Ectodermal cell (in vitro differentiated cells): ENCODE measurements around the gene ZFAND3.
"Not testable (repeated sequence)": the region's sequence is repeated elsewhere in the genome, so short reads cannot be mapped to it uniquely, and the experiment has no call there.

Experiments
- H3K27ac ChIP-seq: 2 replicates; pipeline ENCODE4 v1.7.0; 2013; ENCODE audit warnings: mild to moderate bottlenecking, low read depth, low read length; ENCODE audit not compliant: insufficient read depth, poor library complexity, severe bottlenecking
- H3K27me3 ChIP-seq: 2 replicates; pipeline ENCODE4 v1.7.0; 2013; ENCODE audit warnings: mild to moderate bottlenecking, low read length; ENCODE audit not compliant: insufficient read depth, control insufficient read depth, poor library complexity, severe bottlenecking
- H3K36me3 ChIP-seq: one replicate; pipeline ENCODE4 v1.7.0; 2013; ENCODE audit warnings: low read length; ENCODE audit not compliant: control insufficient read depth, insufficient read depth
- H3K4me1 ChIP-seq: one replicate; pipeline ENCODE4 v1.7.0; 2013; ENCODE audit warnings: low read length; ENCODE audit not compliant: control insufficient read depth, insufficient read depth
- H3K4me3 ChIP-seq: 2 replicates; pipeline ENCODE4 v1.7.0; 2013; ENCODE audit warnings: low read depth, low read length, control low read depth; ENCODE audit not compliant: insufficient read depth
- H3K9me3 ChIP-seq: 2 replicates; pipeline ENCODE4 v1.7.0; 2013; ENCODE audit warnings: mild to moderate bottlenecking, low read length, moderate library complexity; ENCODE audit not compliant: control insufficient read depth
- WGBS, 2 experiments: methylation state at CpG; one replicate each; pipeline ENCODE4 v1.1.7; 2013; ENCODE audit warnings: missing lambda C conversion rate in 2 of 2; 5-methylcytosine and 5-hydroxymethylcytosine counted together

Gene ZFAND3

DNA sequence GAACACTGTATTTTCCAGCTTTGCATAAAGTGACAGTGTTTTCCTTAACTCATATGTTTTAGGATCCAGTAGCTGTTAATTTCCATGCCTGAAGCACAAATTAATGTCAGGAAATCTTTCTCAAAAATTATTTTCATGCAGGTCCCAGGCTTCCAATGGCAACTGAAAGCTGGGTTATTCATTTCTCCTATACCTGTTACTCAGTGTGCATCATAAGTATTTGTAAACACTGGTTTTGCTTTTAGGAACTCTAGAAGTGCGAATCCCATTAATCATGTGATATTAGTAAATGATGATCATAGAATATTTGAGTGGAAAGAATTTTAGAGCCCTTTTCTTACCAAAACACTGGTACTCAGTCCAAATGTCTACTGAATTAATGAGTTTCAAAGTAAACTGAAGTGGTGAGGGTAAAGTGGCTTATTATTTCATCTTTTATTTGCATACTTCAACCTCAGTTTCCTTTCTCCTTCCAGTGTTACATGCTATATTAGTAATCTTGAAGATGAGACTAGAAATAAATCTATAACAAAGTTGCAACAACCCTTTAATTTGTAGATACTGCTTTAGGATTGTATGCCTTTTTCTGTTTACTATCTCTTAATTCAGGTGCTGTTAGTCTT, 124.0 kb downstream of the ZFAND3 start:
- Histone ChIP-seq H3K36me3 (no peaks in the 10 kb centered on the region), H3K4me1 (no peaks in the 10 kb centered on the region), H3K27ac (no peak overlapping the region), H3K4me3 (no peak overlapping the region), H3K9me3 (no peaks in the 10 kb centered on the region), H3K27me3 (no peaks in the 10 kb centered on the region)
- WGBS, 2 experiments = 100% methylated on average over 1 of the region's 1 CpG

DNA sequence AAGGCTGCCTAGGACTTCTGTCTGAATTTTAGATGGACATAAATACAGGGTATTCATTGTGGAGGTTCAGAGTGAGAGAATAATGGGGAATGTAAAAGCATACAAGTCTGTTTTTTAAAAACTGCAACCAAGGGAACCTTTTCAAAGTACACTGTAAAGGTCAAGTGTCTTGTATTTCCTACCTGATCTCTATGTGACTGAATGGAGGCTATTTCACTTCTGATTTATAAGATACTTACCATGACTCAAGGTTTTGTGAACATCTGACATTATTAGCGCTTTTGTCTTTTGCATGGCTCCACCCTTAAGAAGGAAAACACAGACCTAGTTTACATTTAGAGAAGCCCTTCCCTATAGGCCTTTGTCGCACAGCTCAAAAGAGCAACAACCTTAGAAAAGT, 126.5 kb downstream of the ZFAND3 start:
- no peaks in the 10 kb centered on the region for H3K9me3 ChIP-seq
- H3K4me1 ChIP-seq = no peaks in the 10 kb centered on the region
- no peak overlapping the region for H3K27ac ChIP-seq
- 87 to 88% methylated on average over 2 of the region's 2 CpGs for WGBS, 2 experiments
- H3K36me3 ChIP-seq = no peaks in the 10 kb centered on the region
- H3K4me3 ChIP-seq = no peak overlapping the region
- no peaks in the 10 kb centered on the region for H3K27me3 ChIP-seq

DNA sequence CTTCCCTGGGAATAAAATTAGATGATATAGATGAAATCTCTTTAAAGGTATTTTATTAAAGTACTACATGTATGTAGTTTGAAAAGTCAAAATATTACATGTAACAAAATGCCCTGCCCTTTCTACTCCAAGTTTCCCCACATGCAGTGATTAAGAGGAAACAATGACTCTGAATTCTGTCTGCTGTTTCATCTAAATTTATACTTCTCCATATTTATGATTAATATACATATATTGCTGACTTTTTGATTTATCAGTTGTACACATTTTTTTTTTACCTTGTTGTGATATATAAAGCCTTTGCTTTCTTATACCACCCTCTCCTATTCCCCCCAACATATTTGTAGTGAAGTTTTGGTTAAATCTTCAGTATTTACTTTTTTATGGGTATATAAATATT, 127.9 kb downstream of the ZFAND3 start:
- Histone ChIP-seq H3K9me3 (no peaks in the 10 kb centered on the region), H3K27ac (no peak overlapping the region), H3K4me1 (no peaks in the 10 kb centered on the region), H3K4me3 (no peak overlapping the region), H3K36me3 (no peaks in the 10 kb centered on the region), H3K27me3 (no peaks in the 10 kb centered on the region)

DNA sequence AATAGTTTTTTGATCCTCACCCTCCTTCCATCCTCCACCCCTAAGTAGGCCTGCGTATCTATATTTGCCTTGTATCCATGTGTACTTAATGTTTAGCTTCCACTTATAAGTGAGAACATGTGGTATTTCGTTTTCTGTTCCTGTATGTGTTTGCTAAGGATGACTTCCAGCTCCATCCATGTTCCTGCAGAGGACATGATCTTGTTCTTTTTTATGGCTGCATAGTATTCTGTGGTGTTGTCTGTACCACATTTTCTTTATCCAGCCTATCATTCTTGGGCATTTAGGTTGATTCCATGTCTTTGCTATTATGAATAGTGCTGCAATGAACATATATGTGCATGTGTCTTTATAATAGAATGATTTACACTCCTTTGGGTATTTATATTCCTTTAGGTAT, 129.1 kb downstream of the ZFAND3 start:
- not testable (repeated sequence) for H3K27ac ChIP-seq

DNA sequence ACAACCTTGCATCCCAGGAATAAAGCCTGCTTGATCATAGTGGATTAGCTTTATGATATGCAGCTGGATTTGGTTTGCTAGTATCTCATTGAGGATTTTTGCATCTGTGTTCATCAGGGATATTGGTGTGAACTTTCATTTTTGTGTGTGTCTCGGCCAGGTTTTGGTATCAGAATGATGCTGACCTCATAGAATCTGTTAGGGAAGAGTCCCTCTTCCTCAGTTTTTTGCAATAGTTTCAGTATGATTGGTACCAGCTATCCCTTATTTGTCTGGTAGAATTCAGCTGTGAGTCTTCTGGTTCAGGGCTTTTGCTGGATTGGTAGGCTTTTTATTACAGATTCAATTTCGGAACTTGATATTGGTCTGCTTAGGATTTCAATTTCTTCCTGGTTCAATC, 132.5 kb downstream of the ZFAND3 start:
- no peak overlapping the region for H3K4me3 ChIP-seq
- H3K27me3 ChIP-seq = no peaks in the 10 kb centered on the region
- H3K27ac ChIP-seq = no peak overlapping the region
- H3K9me3 ChIP-seq = no peaks in the 10 kb centered on the region
- no peaks in the 10 kb centered on the region for H3K4me1 ChIP-seq
- WGBS, 2 experiments = 85 to 95% methylated on average over 1 to 2 of the region's 2 CpGs
- H3K36me3 ChIP-seq = no peaks in the 10 kb centered on the region

More for the DNA sequence above, 129.1 kb downstream of the ZFAND3 start:
- not testable (repeated sequence) for H3K4me3 ChIP-seq, H3K27me3 ChIP-seq, H3K9me3 ChIP-seq, H3K36me3 ChIP-seq, H3K4me1 ChIP-seq
- 85 to 96% methylated on average over 2 of the region's 2 CpGs for WGBS, 2 experiments

DNA sequence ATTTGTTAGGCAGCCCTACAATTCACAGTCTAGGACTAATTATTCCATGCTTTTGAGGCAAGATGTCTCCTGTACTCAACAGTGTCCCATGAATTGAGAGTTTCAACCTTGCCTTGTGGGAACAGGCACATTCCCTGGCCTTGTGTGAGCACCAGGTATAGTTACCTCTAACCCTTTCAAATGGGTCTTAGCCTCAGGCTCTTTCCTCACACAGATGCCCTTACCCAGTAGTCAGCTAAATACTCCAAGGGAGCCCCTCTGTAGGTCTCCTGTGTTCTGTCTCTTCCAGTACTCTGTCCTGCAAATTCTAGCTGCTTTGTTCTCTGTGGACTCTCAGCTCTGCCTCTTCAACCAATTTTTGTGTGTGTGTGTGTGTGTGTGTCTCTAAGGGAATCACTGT, 135.3 kb downstream of the ZFAND3 start:
- H3K27ac ChIP-seq = no peak overlapping the region
- H3K4me1 ChIP-seq = no peaks in the 10 kb centered on the region
- no peaks in the 10 kb centered on the region for H3K9me3 ChIP-seq
- H3K4me3 ChIP-seq = no peak overlapping the region
- no peaks in the 10 kb centered on the region for H3K36me3 ChIP-seq
- no peaks in the 10 kb centered on the region for H3K27me3 ChIP-seq

DNA sequence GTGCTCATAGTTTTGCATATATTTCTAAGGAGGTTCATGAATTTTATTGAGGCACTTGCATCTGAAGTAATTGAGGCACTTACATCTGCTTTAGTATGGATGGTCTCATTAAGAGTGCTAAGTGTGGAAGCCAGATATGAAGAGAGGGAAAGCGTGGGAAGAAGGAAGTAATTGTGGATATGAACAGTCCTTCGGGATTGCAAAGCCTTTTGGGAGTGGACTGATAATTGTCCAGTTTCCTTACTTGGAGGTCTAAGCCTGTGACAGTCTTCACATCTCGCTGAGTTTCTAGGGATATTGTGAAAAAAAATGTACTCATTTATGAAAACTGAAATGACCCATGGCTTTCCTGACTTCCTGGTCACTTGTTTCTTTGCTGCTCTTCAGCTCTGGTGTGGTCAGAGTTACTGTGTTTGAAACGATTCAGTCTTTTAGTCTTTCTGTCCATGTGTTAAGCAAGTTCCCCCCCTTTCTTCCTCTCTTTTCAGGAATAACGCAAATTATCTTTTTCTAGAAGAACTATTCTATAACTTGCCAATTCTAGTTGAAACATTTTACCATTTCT, 137.3 kb downstream of the ZFAND3 start:
- H3K9me3 ChIP-seq = no peaks in the 10 kb centered on the region
- H3K4me3 ChIP-seq = no peak overlapping the region
- 85 to 88% methylated on average over 5 of the region's 5 CpGs for WGBS, 2 experiments
- H3K36me3 ChIP-seq = no peaks in the 10 kb centered on the region
- no peaks in the 10 kb centered on the region for H3K4me1 ChIP-seq
- H3K27me3 ChIP-seq = no peaks in the 10 kb centered on the region
- H3K27ac ChIP-seq = no peak overlapping the region

DNA sequence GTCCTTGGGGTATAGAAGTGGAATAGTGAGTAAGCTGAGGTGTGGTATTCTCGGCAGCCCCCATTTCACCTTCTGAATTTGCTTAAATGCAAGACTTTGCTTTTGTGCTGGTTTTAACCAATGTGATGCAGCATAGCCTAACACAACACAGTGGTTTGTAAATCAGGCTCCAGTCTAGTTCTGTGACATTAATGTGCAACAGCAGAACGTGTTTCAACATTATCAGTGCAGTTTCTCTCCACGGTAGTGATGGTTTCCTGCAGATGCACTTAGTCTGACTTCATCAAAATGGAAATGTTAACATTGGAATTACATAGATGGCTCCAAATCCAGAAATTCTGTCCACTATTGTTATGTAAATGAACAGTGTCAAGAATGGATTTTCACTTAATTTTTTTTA, 139.5 kb downstream of the ZFAND3 start:
- Histone ChIP-seq H3K36me3 (no peaks in the 10 kb centered on the region), H3K4me3 (no peak overlapping the region), H3K4me1 (no peaks in the 10 kb centered on the region), H3K9me3 (no peaks in the 10 kb centered on the region), H3K27ac (no peak overlapping the region), H3K27me3 (no peaks in the 10 kb centered on the region)
- 94 to 95% methylated on average over 3 of the region's 3 CpGs for WGBS, 2 experiments

DNA sequence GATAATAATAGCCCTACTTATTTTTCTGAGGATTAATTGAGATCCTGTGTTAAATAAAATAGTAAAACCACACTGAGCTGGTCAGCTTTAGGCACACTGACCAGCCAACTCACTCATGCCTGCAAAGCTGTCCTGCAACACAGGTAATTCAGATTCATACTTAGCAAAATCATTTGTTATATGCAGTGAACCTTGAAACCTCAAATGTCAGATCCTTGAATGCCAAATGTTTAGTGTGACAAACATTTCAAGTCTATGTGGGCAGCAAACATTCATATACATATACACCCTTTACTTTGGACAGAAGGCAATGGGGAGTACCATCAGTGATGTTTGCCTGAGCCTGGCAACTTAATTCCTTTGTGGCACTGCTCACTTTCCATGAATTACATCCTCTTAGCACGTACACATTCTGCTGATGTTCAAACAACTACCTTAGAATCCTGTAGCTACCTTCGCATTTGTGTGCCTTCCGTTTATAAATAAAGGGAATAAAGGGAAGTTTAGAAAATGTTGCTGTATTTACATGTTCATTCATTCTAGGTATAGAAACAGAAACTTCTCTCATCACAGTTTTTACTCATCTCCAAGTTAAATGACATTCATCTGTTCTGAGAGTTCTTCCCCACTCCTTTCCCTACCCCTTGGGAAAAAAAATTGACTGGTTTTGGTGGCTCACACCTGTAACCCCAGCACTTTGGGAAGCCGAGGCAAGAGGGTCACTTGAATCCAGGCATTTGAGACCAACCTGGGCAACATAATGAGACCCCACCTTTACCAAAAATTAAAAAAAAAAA, 140.8 kb downstream of the ZFAND3 start:
- WGBS, 2 experiments = 95 to 96% methylated on average over 3 to 4 of the region's 4 CpGs
- no peak overlapping the region for H3K4me3 ChIP-seq
- H3K27ac ChIP-seq = no peak overlapping the region
- no peaks in the 10 kb centered on the region for H3K9me3 ChIP-seq
- H3K27me3 ChIP-seq = no peaks in the 10 kb centered on the region
- no peaks in the 10 kb centered on the region for H3K36me3 ChIP-seq
- no peaks in the 10 kb centered on the region for H3K4me1 ChIP-seq

DNA sequence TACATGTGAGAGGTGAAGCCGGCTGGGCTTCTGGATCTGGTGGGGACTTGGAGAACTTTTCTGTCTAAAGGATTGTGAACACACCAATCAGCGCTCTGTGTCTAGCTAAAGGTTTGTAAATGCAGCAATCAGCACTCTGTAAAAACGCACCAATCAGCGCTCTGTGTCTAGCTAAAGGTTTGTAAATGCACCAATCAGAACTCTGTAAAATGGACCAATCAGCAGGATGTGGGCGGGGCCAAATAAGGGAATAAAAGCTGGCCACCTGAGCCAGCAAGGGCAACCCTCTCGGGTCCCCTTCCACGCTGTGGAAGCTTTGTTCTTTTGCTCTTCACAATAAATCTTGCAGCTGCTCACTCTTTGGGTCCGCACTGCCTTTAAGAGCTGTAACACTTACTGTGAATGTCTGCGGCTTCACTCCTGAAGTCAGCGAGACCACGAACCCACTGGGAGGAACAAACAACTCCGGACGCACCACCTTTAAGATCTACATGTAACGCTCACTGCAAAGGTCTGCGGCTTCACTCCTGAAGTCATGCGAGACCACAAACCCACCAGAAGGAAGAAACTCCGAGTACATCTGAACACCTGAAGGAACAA, 143.1 kb downstream of the ZFAND3 start:
- H3K9me3 ChIP-seq, H3K4me3 ChIP-seq, H3K36me3 ChIP-seq, H3K27me3 ChIP-seq, H3K4me1 ChIP-seq, H3K27ac ChIP-seq: not testable (repeated sequence)
- 95% methylated on average over 17 of the region's 17 CpGs for WGBS, 2 experiments
